ENCODE measurements around the gene LRCH4.

- TF ChIP-seq EZH2 (IDR thresholded peaks at IDR 0.05): no peak
- TF ChIP-seq POLR2AphosphoS5 (IDR thresholded peaks at IDR 0.05; ENCODE audit: borderline replicate concordance, low read depth, low read length): no peak
These were observed 16.8 kb downstream of the LRCH4 start for GRCh38 chr7:100568896-100569844.

Data from SK-N-MC (cell line).